ENCODE data around the gene KCNQ5. TPM values are rescaled to one million over a fixed set of nuclear protein-coding genes. Genes with fewer than 3 reads are reported as not detected.
"Not testable (repeated sequence)": the region's sequence is repeated elsewhere in the genome, so short reads cannot be mapped to it uniquely, and the experiment has no call there.

The KCNQ5 gene
- total RNA-seq, 1 experiment from 2014 or later: 7.8 TPM

- Histone ChIP-seq H3K9me3 (no peaks in the 10 kb centered on the region), H3K4me3 (no peak overlapping the region), H3K27me3 (no peaks in the 10 kb centered on the region), H3K36me3 (no peaks in the 10 kb centered on the region)
- DNase-seq: peak; percentile 86
Observed at GRCh38 chr6:72861935-72862432, 240.1 kb downstream of the KCNQ5 start.

GRCh38 chr6:72863131-72863530 lies 241.3 kb downstream of the KCNQ5 start:
- Histone ChIP-seq H3K9me3 (no peaks in the 10 kb centered on the region), H3K36me3 (no peaks in the 10 kb centered on the region), H3K4me3 (no peak overlapping the region), H3K27me3 (no peaks in the 10 kb centered on the region)
- DNase-seq: no peak

- Histone ChIP-seq H3K27me3 (no peaks in the 10 kb centered on the region), H3K9me3 (no peaks in the 10 kb centered on the region), H3K36me3 (no peaks in the 10 kb centered on the region), H3K4me3 (no peak overlapping the region)
- no peak for DNase-seq
Observed at GRCh38 chr6:72864236-72864635, 242.4 kb downstream of the KCNQ5 start.

GRCh38 chr6:72864799-72865198 lies 242.9 kb downstream of the KCNQ5 start:
- no peak for DNase-seq
- no peaks in the 10 kb centered on the region for H3K36me3 ChIP-seq
- no peak overlapping the region for H3K4me3 ChIP-seq
- no peaks in the 10 kb centered on the region for H3K9me3 ChIP-seq
- no peaks in the 10 kb centered on the region for H3K27me3 ChIP-seq

GRCh38 chr6:72865467-72865866 lies 243.6 kb downstream of the KCNQ5 start:
- Histone ChIP-seq H3K4me3 (no peak overlapping the region), H3K36me3 (no peaks in the 10 kb centered on the region), H3K27me3 (no peaks in the 10 kb centered on the region), H3K9me3 (no peaks in the 10 kb centered on the region)
- DNase-seq: peak; percentile 25

GRCh38 chr6:72869621-72870020 lies 247.8 kb downstream of the KCNQ5 start:
- no peaks in the 10 kb centered on the region for H3K27me3 ChIP-seq
- H3K4me3 ChIP-seq: no peak overlapping the region
- no peaks in the 10 kb centered on the region for H3K9me3 ChIP-seq

GRCh38 chr6:72873433-72873832 lies 251.6 kb downstream of the KCNQ5 start:
- no peak for DNase-seq
- Histone ChIP-seq H3K9me3 (no peaks in the 10 kb centered on the region), H3K36me3 (no peaks in the 10 kb centered on the region; the same call in 1 of the 2 replicates), H3K27me3 (no peaks in the 10 kb centered on the region), H3K4me3 (no peak overlapping the region)

More at GRCh38 chr6:72869621-72870020, 247.8 kb downstream of the KCNQ5 start:
- DNase-seq: no peak
- H3K36me3 ChIP-seq: no peaks in the 10 kb centered on the region; the same call in 1 of the 2 replicates

- H3K27me3 ChIP-seq: no peaks in the 10 kb centered on the region
- DNase-seq: no peak
- no peak overlapping the region for H3K4me3 ChIP-seq
- H3K9me3 ChIP-seq: no peaks in the 10 kb centered on the region; the same call in 1 of the 2 replicates
- no peaks in the 10 kb centered on the region; the same call in 1 of the 2 replicates for H3K36me3 ChIP-seq
Observed at GRCh38 chr6:72876256-72876655, 254.4 kb downstream of the KCNQ5 start.

- Histone ChIP-seq H3K9me3 (peaks cover 13% of the 10 kb centered on the region), H3K27me3 (no peaks in the 10 kb centered on the region), H3K4me3 (no peak overlapping the region), H3K36me3 (peaks cover 10% of the 10 kb centered on the region)
- no peak for DNase-seq
Observed at GRCh38 chr6:72886170-72886569, 264.3 kb downstream of the KCNQ5 start.

- peaks cover 6% of the 10 kb centered on the region for H3K36me3 ChIP-seq
- peaks cover 13% of the 10 kb centered on the region for H3K9me3 ChIP-seq
- no peak overlapping the region for H3K4me3 ChIP-seq
- DNase-seq: no peak
- H3K27me3 ChIP-seq: no peaks in the 10 kb centered on the region
Observed at GRCh38 chr6:72890233-72890632, 268.4 kb downstream of the KCNQ5 start.

GRCh38 chr6:72890671-72891070 lies 268.8 kb downstream of the KCNQ5 start:
- H3K9me3 ChIP-seq: peaks cover 13% of the 10 kb centered on the region
- peaks cover 3% of the 10 kb centered on the region; the same call in 1 of the 2 replicates for H3K36me3 ChIP-seq
- H3K4me3 ChIP-seq: no peak overlapping the region
- DNase-seq: no peak
- H3K27me3 ChIP-seq: no peaks in the 10 kb centered on the region

- Histone ChIP-seq H3K36me3 (no peaks in the 10 kb centered on the region), H3K9me3 (no peaks in the 10 kb centered on the region), H3K4me3 (no peak overlapping the region), H3K27me3 (no peaks in the 10 kb centered on the region)
- DNase-seq: no peak
Observed at GRCh38 chr6:72892901-72893300, 271.0 kb downstream of the KCNQ5 start.

- Histone ChIP-seq H3K9me3 (no peaks in the 10 kb centered on the region), H3K27me3 (no peaks in the 10 kb centered on the region), H3K36me3 (no peaks in the 10 kb centered on the region), H3K4me3 (no peak overlapping the region)
- DNase-seq: no peak
Observed at GRCh38 chr6:72894091-72894490, 272.2 kb downstream of the KCNQ5 start.

- DNase-seq, H3K9me3 ChIP-seq, H3K36me3 ChIP-seq, H3K4me3 ChIP-seq, H3K27me3 ChIP-seq: not testable (repeated sequence)
Observed at GRCh38 chr6:72898313-72898712, 276.4 kb downstream of the KCNQ5 start.

- no peak overlapping the region for H3K4me3 ChIP-seq
- no peaks in the 10 kb centered on the region for H3K27me3 ChIP-seq
- no peaks in the 10 kb centered on the region for H3K9me3 ChIP-seq
- no peaks in the 10 kb centered on the region for H3K36me3 ChIP-seq
- DNase-seq: no peak
Observed at GRCh38 chr6:72905705-72906478, 284.0 kb downstream of the KCNQ5 start.

GRCh38 chr6:72911463-72912155 lies 289.7 kb downstream of the KCNQ5 start:
- H3K4me3 ChIP-seq: no peak overlapping the region
- H3K9me3 ChIP-seq: no peaks in the 10 kb centered on the region
- no peaks in the 10 kb centered on the region for H3K36me3 ChIP-seq
- no peak for DNase-seq
- H3K27me3 ChIP-seq: no peaks in the 10 kb centered on the region

- H3K9me3 ChIP-seq: no peaks in the 10 kb centered on the region
- no peaks in the 10 kb centered on the region for H3K36me3 ChIP-seq
- no peaks in the 10 kb centered on the region for H3K27me3 ChIP-seq
- no peak for DNase-seq
- H3K4me3 ChIP-seq: no peak overlapping the region
Observed at GRCh38 chr6:72913797-72914196, 291.9 kb downstream of the KCNQ5 start.
